HG03558 (cell line): Measurements from ENCODE around the gene SLC22A6.

ENCODE experiments used
- ATAC-seq: cut with Tn5 transposase; IDR thresholded peaks from one replicate; pipeline ENCODE4 v1.9.1; 2021; ENCODE audit warnings: moderate number of reproducible peaks; ENCODE audit not compliant: unreplicated experiment; ENCODE audit errors: extremely low read depth

The SLC22A6 gene

DNA sequence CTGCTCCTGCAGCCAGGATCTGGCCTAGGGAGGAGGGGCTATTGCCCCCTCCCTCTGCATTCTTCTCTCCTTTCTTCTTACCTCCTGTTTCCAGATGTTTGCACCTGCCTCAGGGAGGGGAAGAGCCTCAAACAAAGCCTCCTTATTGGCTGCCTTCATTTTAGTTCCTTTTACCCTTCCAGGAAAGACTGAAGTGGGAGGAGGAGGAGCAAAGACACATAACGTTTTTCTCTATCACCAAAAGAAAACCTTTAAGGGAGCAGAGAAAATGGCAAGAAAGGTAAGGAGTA is 50.3 kb downstream of the SLC22A6 start:
- ATAC-seq: no peak

- no peak for ATAC-seq
Observed at GRCh38 chr11:62933750-62934495, 50.8 kb downstream of the SLC22A6 start.

- ATAC-seq: no peak
Observed at GRCh38 chr11:62933285-62933684, 51.5 kb downstream of the SLC22A6 start.

DNA sequence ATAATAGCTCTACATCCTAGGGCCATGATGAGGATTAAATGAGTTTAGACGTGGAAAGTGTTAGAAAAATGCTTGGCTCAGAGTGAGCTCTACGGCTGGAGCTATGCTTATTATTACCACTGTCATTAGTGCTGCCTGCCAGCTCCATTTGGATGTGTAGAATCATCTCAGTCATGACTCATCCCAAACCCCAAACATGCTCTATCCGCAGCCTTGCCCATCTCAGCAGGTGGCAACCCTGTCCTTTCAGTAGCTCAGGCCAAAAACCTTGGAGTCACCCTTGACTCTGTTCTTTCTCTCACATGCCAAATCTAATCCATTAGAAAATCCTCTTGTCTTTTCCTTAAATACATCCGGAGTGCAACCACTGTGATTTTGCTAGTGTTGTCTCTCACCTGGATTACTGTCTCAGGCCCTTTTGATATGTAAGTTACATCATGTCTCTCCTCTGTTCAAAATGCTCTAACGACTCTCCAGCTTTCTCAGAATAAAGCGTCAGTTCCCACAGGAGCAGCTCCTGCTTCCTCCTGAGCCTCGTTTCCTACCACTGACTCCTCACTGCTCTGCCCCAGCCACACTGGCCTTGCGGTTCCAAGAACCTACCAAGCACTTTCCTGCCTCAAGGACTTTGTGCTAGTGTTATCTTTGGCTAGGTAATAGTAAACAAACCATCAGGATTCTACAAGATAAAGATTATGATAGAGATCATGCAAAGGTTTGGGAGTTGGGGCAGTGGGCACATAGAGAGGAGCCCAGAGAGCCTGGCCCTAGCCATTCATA is 53.1 kb downstream of the SLC22A6 start:
- ATAC-seq: no peak

- no peak for ATAC-seq
Observed at GRCh38 chr11:62930666-62931065, 54.1 kb downstream of the SLC22A6 start.

DNA sequence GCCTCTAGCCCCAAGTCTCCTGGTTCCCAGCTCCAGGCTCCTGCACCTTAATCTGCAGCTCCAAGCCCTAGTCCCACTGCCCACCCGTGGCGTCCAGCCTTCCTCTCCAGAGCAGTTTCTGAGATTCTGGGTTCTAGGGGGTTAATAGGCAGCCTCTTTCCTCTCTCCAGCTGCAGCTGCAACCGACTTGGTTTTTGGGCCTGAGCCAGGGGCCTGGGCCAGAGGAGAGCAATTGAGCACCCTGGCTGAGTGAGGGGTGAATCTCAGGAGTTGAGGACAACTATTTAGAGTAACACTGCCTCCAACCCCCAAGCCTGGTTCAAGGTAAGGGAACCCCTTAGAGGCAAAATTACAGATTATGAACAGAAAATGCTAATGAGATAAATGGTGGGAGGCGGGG is 54.6 kb downstream of the SLC22A6 start:
- ATAC-seq: no peak

DNA sequence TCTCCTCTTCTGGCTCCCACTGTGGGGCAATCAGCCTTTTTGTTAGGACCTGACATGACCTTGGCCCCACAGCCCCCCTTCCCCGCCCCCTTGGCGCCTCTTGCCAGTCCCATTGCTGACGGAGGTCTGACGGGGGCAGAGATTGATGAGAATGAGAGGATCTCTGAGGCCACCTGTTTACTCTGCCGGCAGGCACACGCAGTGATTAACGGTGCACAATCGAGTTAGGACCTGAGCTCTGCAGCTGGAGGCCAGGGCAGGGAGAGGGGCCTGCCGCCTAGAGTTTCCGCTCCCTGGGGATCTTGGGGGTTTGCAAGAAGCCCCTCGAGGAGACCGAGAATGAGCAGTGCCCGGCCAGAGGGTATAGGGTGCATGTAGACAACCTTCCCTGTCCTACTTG is 56.8 kb downstream of the SLC22A6 start:
- no peak for ATAC-seq

DNA sequence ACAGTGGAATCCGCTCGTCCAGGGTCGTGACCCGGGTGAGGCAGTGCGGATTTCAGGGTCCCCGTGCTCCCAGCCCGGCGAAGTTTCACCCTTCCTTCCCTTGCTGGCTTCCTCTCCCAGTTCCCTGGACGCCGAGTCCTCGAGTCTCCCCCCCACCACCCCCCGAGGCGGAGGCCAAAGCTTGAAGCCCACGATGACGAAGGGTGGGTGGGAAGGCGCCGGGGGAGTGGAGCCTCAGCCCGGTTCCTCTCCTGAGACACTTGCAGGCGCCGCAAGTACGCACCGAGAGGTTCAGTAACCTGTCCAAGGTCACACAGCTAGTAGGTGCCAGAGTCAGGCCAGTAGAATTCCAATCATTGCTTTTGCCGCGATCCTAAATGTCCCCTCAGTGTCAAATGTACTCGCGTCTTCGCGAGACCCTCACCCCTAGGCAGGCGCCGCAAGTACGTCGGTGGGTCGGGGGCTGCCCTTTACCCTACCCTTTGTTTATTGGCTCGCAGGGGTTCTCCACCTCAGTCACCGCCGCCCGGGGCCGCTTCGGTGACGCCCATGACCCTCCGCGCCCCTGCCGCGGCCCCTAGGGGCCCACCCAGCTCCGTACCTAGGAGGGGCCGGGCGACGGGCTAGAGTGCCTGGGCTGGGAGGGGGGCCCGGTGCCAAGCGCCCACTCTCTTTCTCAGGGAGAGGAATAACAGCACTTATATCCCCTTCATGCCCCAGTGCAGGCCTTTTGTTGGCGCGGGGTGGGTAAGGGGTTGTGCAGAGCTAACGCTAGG is 57.9 kb downstream of the SLC22A6 start:
- no peak for ATAC-seq
